GM19239 (cell line): ENCODE data around the gene PVR.
"Not testable (repeated sequence)": the region's sequence is repeated elsewhere in the genome, so short reads cannot be mapped to it uniquely, and the experiment has no call there.

ENCODE experiments used
- DNase-seq: peaks from one replicate; pipeline ENCODE4 v3.0.0; 2011; ENCODE audit warnings: low spot score; ENCODE audit not compliant: insufficient read length
- FAIRE-seq: peaks from 2 replicates; lab custom pipeline; 2011; peaks lifted over from hg19 to GRCh38; lab: Jason Lieb, UNC

Gene PVR

GRCh38 chr19:44692379-44692721 lies 48.6 kb downstream of the PVR start:
- DNase-seq (no peak), FAIRE-seq (no peak)

- no peak for DNase-seq
- FAIRE-seq: no peak
Observed at GRCh38 chr19:44694184-44694579, 50.5 kb downstream of the PVR start.

- FAIRE-seq: no peak
- no peak for DNase-seq
Observed at GRCh38 chr19:44696939-44697669, 53.4 kb downstream of the PVR start.

- DNase-seq (no peak), FAIRE-seq (no peak)
Observed at GRCh38 chr19:44697670-44698034, 53.9 kb downstream of the PVR start.

- DNase-seq (no peak), FAIRE-seq (no peak)
Observed at GRCh38 chr19:44698492-44699201, 54.9 kb downstream of the PVR start, which contains the start of gene CEACAM16. Gene CEACAM16 (plus strand): TSS chr19:44699151. CDS start chr19:44701457, 2,306 bp downstream.

- FAIRE-seq (no peak), DNase-seq (no peak)
Observed at GRCh38 chr19:44700547-44700946, 56.8 kb downstream of the PVR start.

GRCh38 chr19:44701228-44701627 lies 57.5 kb downstream of the PVR start:
- DNase-seq (no peak), FAIRE-seq (no peak)

GRCh38 chr19:44702551-44703176 lies 59.0 kb downstream of the PVR start:
- no peak for FAIRE-seq

GRCh38 chr19:44703336-44704078 lies 59.8 kb downstream of the PVR start:
- DNase-seq (no peak), FAIRE-seq (no peak)

More at GRCh38 chr19:44702551-44703176, 59.0 kb downstream of the PVR start:
- DNase-seq: no peak

- DNase-seq: no peak
- no peak for FAIRE-seq
Observed at GRCh38 chr19:44704982-44705381, 61.3 kb downstream of the PVR start.

GRCh38 chr19:44705502-44706010 lies 61.8 kb downstream of the PVR start:
- no peak for DNase-seq
- no peak for FAIRE-seq

- FAIRE-seq (no peak), DNase-seq (no peak)
Observed at GRCh38 chr19:44706506-44707236, 63.0 kb downstream of the PVR start.

- DNase-seq: no peak
- no peak for FAIRE-seq
Observed at GRCh38 chr19:44707794-44708193, 64.1 kb downstream of the PVR start.

GRCh38 chr19:44708940-44709339 lies 65.2 kb downstream of the PVR start:
- DNase-seq (no peak), FAIRE-seq (no peak)

- not testable (repeated sequence) for DNase-seq, FAIRE-seq
Observed at GRCh38 chr19:44709434-44710266, 65.9 kb downstream of the PVR start.

- DNase-seq (no peak), FAIRE-seq (no peak)
Observed at GRCh38 chr19:44710483-44710882, 66.8 kb downstream of the PVR start.

GRCh38 chr19:44712864-44713515 lies 69.3 kb downstream of the PVR start:
- DNase-seq: no peak
- no peak for FAIRE-seq
